ENCODE data around the gene LMBR1.
"Not testable (repeated sequence)": the region's sequence is repeated elsewhere in the genome, so short reads cannot be mapped to it uniquely, and the experiment has no call there.

The LMBR1 gene

DNA sequence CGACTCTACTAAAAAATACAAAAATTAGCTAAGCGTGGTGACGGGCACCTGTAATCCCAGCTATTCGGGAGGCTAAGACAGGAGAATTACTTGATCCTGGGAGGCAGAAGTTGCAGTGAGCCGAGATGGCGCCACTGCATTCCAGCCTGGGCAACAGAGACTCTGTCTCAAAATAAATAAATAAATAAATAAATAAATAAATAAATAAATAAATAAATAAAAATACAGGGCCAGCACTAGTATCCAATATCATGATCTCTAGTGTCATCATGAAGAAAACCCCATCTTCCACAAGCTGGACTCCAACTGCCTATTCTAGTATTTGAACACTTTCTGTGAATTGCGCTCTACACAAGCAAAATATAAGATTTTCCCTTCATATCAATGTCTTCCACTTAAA, 255.9 kb downstream of the LMBR1 start:
- H3K36me3 ChIP-seq (ENCODE audit: control insufficient read depth in 4 of 4, insufficient read depth in 4 of 4, low read length in 3 of 4); POLR2A ChIA-PET: not testable (repeated sequence)

DNA sequence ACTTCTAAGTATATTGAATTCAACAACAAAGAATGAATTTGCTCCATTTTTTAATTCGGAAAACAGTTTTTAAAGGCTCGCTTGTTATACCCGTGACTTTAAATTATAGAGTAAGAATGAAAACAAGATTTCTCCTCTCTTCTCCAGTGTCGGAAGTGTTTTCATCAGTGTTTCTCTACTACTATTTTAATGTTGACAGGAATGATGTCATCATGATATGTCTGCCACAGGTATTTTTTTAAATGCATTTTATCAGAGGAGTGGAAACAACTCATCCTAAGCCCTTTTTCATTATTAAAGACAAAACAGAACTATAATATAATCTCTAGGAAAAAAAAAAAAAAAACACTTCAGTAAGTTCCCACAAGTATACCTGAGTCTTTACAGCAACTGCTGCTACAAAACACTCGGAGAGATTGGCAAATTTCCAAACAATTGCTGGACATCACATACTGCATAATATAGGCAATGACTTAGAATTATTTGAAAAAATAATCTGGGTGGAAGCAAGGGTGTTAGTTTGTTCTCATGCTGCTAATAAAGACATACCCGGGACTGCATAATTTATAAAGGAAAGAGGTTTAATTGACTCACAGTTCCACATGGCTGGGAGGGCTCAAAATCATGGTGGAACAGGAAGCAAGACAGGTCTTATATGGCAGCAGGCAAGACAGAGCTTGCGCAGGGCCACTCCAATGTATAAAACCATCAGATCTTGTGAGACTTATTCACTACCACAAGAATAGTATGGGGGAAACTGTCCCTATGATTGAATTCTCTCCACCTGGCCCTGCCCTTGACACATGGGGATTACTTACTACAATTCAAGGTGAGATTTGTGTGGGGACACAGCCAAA, 257.2 kb downstream of the LMBR1 start:
- peaks cover 0 to 11% (median 7%) of the 10 kb centered on the region in 4 experiments for H3K4me1 ChIP-seq (ENCODE audit: control extremely low read depth in 1 of 4, control insufficient read depth in 4 of 4, insufficient read depth in 4 of 4, low read length in 3 of 4)
- ChIA-PET POLR2A (no interaction called here), CTCF (no interaction called here)
- peaks cover 0 to 15% (median 9%) of the 10 kb centered on the region in 5 experiments for H3K9me3 ChIP-seq (ENCODE audit: control extremely low read depth in 1 of 5, control insufficient read depth in 4 of 5, insufficient read depth in 2 of 5, low read depth in 1 of 5, low read length in 4 of 5)
- H3K27me3 ChIP-seq (replicated peaks in 2 of 5; ENCODE audit: control insufficient read depth in 4 of 5, insufficient read depth in 5 of 5, low read length in 4 of 5) = peaks cover 0 to 2% (median 0%) of the 10 kb centered on the region in 5 experiments
- DNase-seq = no peak
- no peak overlapping the region for H3K27ac ChIP-seq (ENCODE audit: insufficient read depth in 1 of 2, low read depth in 1 of 2, low read length in 2 of 2, poor library complexity in 1 of 2, severe bottlenecking in 2 of 2)
- H3K4me3 ChIP-seq (ENCODE audit: control insufficient read depth in 1 of 7, extremely low read depth in 1 of 7, insufficient read depth in 4 of 7, low read depth in 2 of 7, low read length in 6 of 7) = no peak overlapping the region
- no peaks in the 10 kb centered on the region for H3K36me3 ChIP-seq (ENCODE audit: control insufficient read depth in 4 of 4, insufficient read depth in 4 of 4, low read length in 3 of 4)
- 100% methylated on average over 1 of the region's 7 CpGs for WGBS (ENCODE audit: insufficient coverage)

More for the DNA sequence above, 255.9 kb downstream of the LMBR1 start:
- CTCF ChIA-PET; DNase-seq; H3K27ac ChIP-seq (ENCODE audit: insufficient read depth in 1 of 2, low read depth in 1 of 2, low read length in 2 of 2, poor library complexity in 1 of 2, severe bottlenecking in 2 of 2); H3K4me3 ChIP-seq (ENCODE audit: control insufficient read depth in 1 of 7, extremely low read depth in 1 of 7, insufficient read depth in 4 of 7, low read depth in 2 of 7, low read length in 6 of 7): not testable (repeated sequence)
- Histone ChIP-seq H3K9me3 (ENCODE audit: control extremely low read depth in 1 of 5, control insufficient read depth in 4 of 5, insufficient read depth in 2 of 5, low read depth in 1 of 5, low read length in 4 of 5) (peaks cover 0 to 15% (median 9%) of the 10 kb centered on the region in 5 experiments), H3K4me1 (ENCODE audit: control extremely low read depth in 1 of 4, control insufficient read depth in 4 of 4, insufficient read depth in 4 of 4, low read length in 3 of 4) (peaks cover 5 to 20% (median 15%) of the 10 kb centered on the region in 4 experiments), H3K27me3 (replicated peaks in 2 of 5; ENCODE audit: control insufficient read depth in 4 of 5, insufficient read depth in 5 of 5, low read length in 4 of 5) (peaks cover 0 to 15% (median 2%) of the 10 kb centered on the region in 5 experiments)
- WGBS (ENCODE audit: insufficient coverage) = 96% methylated on average over 5 of the region's 7 CpGs

DNA sequence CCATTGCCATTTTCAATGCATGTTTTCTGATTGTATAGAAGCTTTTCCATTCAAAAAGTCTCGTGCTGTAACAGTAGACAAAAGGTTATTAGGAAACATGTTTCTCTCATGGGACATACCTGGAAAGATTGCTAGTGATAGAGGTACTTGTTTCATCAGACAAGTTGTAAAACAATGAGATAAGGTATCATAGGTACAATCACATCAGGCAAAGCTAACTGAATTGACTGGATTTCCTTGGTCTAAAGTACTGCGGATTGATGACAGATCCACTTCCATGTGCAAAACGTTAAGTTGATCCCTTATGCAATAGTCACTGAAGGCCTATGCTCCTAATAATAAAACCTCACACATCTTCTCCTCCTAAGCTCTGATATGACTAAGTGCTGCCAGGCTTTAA, 258.9 kb downstream of the LMBR1 start:
- H3K27ac ChIP-seq (ENCODE audit: insufficient read depth in 1 of 2, low read depth in 1 of 2, low read length in 2 of 2, poor library complexity in 1 of 2, severe bottlenecking in 2 of 2) = no peak overlapping the region
- ChIA-PET CTCF (interaction anchor here (1.0 kb wide), 1 partner anchor 18 kb away, joined by 3 read pairs; no protein-coding TSS in a partner anchor), POLR2A (no interaction called here)
- WGBS (ENCODE audit: insufficient coverage) = 94% methylated on average over 3 of the region's 3 CpGs
- H3K4me3 ChIP-seq (ENCODE audit: control insufficient read depth in 1 of 7, extremely low read depth in 1 of 7, insufficient read depth in 4 of 7, low read depth in 2 of 7, low read length in 6 of 7) = no peak overlapping the region
- peaks cover 0 to 18% (median 8%) of the 10 kb centered on the region in 5 experiments for H3K9me3 ChIP-seq (ENCODE audit: control extremely low read depth in 1 of 5, control insufficient read depth in 4 of 5, insufficient read depth in 2 of 5, low read depth in 1 of 5, low read length in 4 of 5)
- no peaks in the 10 kb centered on the region for H3K36me3 ChIP-seq (ENCODE audit: control insufficient read depth in 4 of 4, insufficient read depth in 4 of 4, low read length in 3 of 4)
- H3K4me1 ChIP-seq (ENCODE audit: control extremely low read depth in 1 of 4, control insufficient read depth in 4 of 4, insufficient read depth in 4 of 4, low read length in 3 of 4) = no peaks in the 10 kb centered on the region
- H3K27me3 ChIP-seq (replicated peaks in 2 of 5; ENCODE audit: control insufficient read depth in 4 of 5, insufficient read depth in 5 of 5, low read length in 4 of 5) = peaks cover 0 to 2% (median 0%) of the 10 kb centered on the region in 5 experiments
- DNase-seq = no peak

DNA sequence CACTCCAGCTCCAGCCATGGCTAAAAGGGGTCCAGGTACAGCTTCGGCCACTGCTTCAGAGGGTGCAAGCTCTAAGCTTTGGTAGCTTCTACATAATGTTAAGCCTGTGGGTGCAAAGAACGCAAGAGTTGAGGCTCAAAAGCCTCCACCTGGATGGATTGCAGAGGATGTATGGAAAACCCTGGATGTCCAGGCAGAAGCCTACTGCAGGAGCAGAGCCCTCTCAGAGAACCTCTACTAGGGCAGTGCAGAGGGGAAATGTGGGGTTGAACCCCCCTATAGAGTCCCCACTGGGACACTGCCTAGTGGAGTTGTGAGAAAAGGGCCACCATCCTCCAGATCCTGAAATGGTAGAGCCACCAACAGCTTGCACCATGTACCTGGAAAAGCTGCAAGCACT, 263.1 kb downstream of the LMBR1 start:
- WGBS (ENCODE audit: insufficient coverage) = 100% methylated on average over 2 of the region's 2 CpGs

DNA sequence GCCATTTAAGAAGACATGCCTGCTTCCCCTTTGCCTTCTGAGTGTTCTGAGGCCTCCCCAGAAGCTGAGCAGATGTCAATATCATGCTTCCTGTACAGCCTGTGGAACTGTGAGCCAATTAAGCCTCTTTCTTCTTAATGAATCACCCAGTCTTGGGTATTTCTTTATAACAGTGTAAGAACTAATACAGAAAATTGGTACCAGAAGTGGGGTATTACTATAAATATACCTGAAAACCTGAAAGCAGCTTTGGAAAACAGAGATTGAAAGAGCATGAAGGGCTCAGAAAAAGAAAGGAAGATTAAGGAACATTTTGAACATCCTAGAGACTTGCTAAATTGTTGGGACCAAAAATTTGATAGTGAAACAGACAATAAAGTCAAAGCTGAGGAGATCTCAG, 264.4 kb downstream of the LMBR1 start:
- ChIA-PET POLR2A (no interaction called here), CTCF (no interaction called here)
- H3K9me3 ChIP-seq (ENCODE audit: control extremely low read depth in 1 of 5, control insufficient read depth in 4 of 5, insufficient read depth in 2 of 5, low read depth in 1 of 5, low read length in 4 of 5) = peaks cover 1 to 22% (median 13%) of the 10 kb centered on the region in 5 experiments
- peaks cover 0 to 2% (median 0%) of the 10 kb centered on the region in 5 experiments for H3K27me3 ChIP-seq (replicated peaks in 2 of 5; ENCODE audit: control insufficient read depth in 4 of 5, insufficient read depth in 5 of 5, low read length in 4 of 5)
- H3K27ac ChIP-seq (ENCODE audit: insufficient read depth in 1 of 2, low read depth in 1 of 2, low read length in 2 of 2, poor library complexity in 1 of 2, severe bottlenecking in 2 of 2) = no peak overlapping the region
- H3K4me3 ChIP-seq (ENCODE audit: control insufficient read depth in 1 of 7, extremely low read depth in 1 of 7, insufficient read depth in 4 of 7, low read depth in 2 of 7, low read length in 6 of 7) = no peak overlapping the region
- no peaks in the 10 kb centered on the region for H3K4me1 ChIP-seq (ENCODE audit: control extremely low read depth in 1 of 4, control insufficient read depth in 4 of 4, insufficient read depth in 4 of 4, low read length in 3 of 4)
- DNase-seq = no peak
- no peaks in the 10 kb centered on the region for H3K36me3 ChIP-seq (ENCODE audit: control insufficient read depth in 4 of 4, insufficient read depth in 4 of 4, low read length in 3 of 4)

More for the DNA sequence above, 263.1 kb downstream of the LMBR1 start:
- Histone ChIP-seq H3K27me3 (replicated peaks in 2 of 5; ENCODE audit: control insufficient read depth in 4 of 5, insufficient read depth in 5 of 5, low read length in 4 of 5) (no peaks in the 10 kb centered on the region), H3K9me3 (ENCODE audit: control extremely low read depth in 1 of 5, control insufficient read depth in 4 of 5, insufficient read depth in 2 of 5, low read depth in 1 of 5, low read length in 4 of 5) (peaks cover 1 to 22% (median 13%) of the 10 kb centered on the region in 5 experiments), H3K27ac (ENCODE audit: insufficient read depth in 1 of 2, low read depth in 1 of 2, low read length in 2 of 2, poor library complexity in 1 of 2, severe bottlenecking in 2 of 2) (no peak overlapping the region), H3K4me3 (ENCODE audit: control insufficient read depth in 1 of 7, extremely low read depth in 1 of 7, insufficient read depth in 4 of 7, low read depth in 2 of 7, low read length in 6 of 7) (no peak overlapping the region), H3K36me3 (ENCODE audit: control insufficient read depth in 4 of 4, insufficient read depth in 4 of 4, low read length in 3 of 4) (no peaks in the 10 kb centered on the region), H3K4me1 (ENCODE audit: control extremely low read depth in 1 of 4, control insufficient read depth in 4 of 4, insufficient read depth in 4 of 4, low read length in 3 of 4) (no peaks in the 10 kb centered on the region)
- ChIA-PET CTCF (no interaction called here), POLR2A (no interaction called here)
- DNase-seq = no peak

Data from common myeloid progenitor, CD34-positive (primary cell).